Right lobe of liver (tissue), 6 donors: ENCODE measurements around the gene BTN3A1. TPM values are rescaled to one million over a fixed set of nuclear protein-coding genes. Genes with fewer than 3 reads are reported as not detected.

ENCODE experiments used
- ATAC-seq, 4 donors: fragments of 200-7000 bp; cut with Tn5 transposase; one replicate each; pipeline ENCODE4 v1.9.1; 2020; ENCODE audit warnings: mild to moderate bottlenecking in 4 of 4, moderate library complexity in 4 of 4
- DNase-seq, 3 donors: peaks; one replicate each; pipeline ENCODE4 v3.0.0-alpha.2; 2020
- H3K27ac ChIP-seq, 3 donors: fragments of 200-600 bp; one replicate each; pipeline ENCODE4 v1.8.0; 2022
- H3K27me3 ChIP-seq, 2 donors: fragments of 200-600 bp; one replicate each; pipeline ENCODE4 v1.8.0; 2022
- H3K36me3 ChIP-seq, 4 donors: fragments of 200-600 bp; sonication (generic) in 1 of 4; one replicate each; pipeline versions ENCODE4 v1.5.1 to v1.8.0; 2017 to 2022; ENCODE audit warnings: control low read depth in 1 of 4
- H3K4me1 ChIP-seq, 4 donors: fragments of 200-600 bp; sonication (generic) in 1 of 4; one replicate each; pipeline versions ENCODE4 v1.5.1 to v1.8.0; 2017 to 2022; ENCODE audit warnings: control low read depth in 1 of 4
- H3K4me3 ChIP-seq, 3 donors: fragments of 200-600 bp; one replicate each; pipeline ENCODE4 v1.8.0; 2022
- H3K9me3 ChIP-seq, 4 donors: fragments of 200-600 bp; sonication (generic) in 1 of 4; one replicate each; pipeline versions ENCODE4 v1.5.1 to v1.8.0; 2017 to 2022; ENCODE audit warnings: control low read depth in 1 of 4
- POLR2A ChIP-seq: fragments of 450-650 bp; IDR thresholded peaks from one replicate; pipeline ENCODE4 v1.6.1; 2017; ENCODE audit warnings: antibody characterized with exemption, mild to moderate bottlenecking
- WGBS: methylation state at CpG from one replicate; pipeline ENCODE4 v1.1.6; 2018; ENCODE audit warnings: low coverage, low lambda C conversion rate; ENCODE audit not compliant: insufficient coverage; ENCODE audit errors: missing lambda C conversion rate; 5-methylcytosine and 5-hydroxymethylcytosine counted together
- intact Hi-C, 2 donors: fragments of 100-400 bp; cut with DNase I; formaldehyde crosslinking; loops; one replicate each; pipeline versions ENCODE4 v1.11.2 to v1.14.1; 2022
- total RNA-seq, 6 experiments: library from RNA; depleted of rRNA in 2 of 6; stranded (reverse); fragments of >200 nt in 2 of 6; fragmentation: NEBNext Ultra II Directional in 3 of 6; extraction: Animal tissue kit (Norgen Biotek cat#: 25700) in 3 of 6; gene quantifications; one replicate each; pipeline versions ENCODE4 v1.1.0 to v1.2.4, GENCODE V29; 2016 to 2023
- TF ChIP-seq, protein P1 (sequence below), 4 donors: fragments of 200-600 bp in 3 of 4; fragments of 450-650 bp in 1 of 4; IDR thresholded peaks; one replicate each; pipeline versions ENCODE4 v1.5.1 to v1.8.0; 2016 to 2022; ENCODE audit warnings: antibody characterized with exemption in 4 of 4, mild to moderate bottlenecking in 2 of 4
- donor health status: DM: no; HTN: yes; CAD: no.
- donor health status: DM: no; HTN: no; CAD: no.
- donor health status: DM: no; HTN: no; CAD: no.
- donor health status: DM: no; HTN: yes; CAD: no.
- donor health status: DM: no; HTN: yes; CAD: no.

BTN3A1 gene
- total RNA-seq, 6 experiments from 2014 or later, result 9.0 to 15.9 (median 10.6) TPM

- H3K36me3 ChIP-seq, result peaks cover 2 to 37% (median 4%) of the 10 kb centered on the region in 4 donors
- H3K27me3 ChIP-seq, result no peaks in the 10 kb centered on the region
- 97% methylated on average over 3 of the region's 3 CpGs for WGBS
- intact Hi-C loops, result no loop called here
- H3K9me3 ChIP-seq, result no peaks in the 10 kb centered on the region
- ATAC-seq (no peak), DNase-seq (no peak)
- H3K27ac ChIP-seq, result no peak overlapping the region
- no peak overlapping the region for H3K4me3 ChIP-seq
- no peak for TF ChIP-seq POLR2A
- TF ChIP-seq, protein P1, sequence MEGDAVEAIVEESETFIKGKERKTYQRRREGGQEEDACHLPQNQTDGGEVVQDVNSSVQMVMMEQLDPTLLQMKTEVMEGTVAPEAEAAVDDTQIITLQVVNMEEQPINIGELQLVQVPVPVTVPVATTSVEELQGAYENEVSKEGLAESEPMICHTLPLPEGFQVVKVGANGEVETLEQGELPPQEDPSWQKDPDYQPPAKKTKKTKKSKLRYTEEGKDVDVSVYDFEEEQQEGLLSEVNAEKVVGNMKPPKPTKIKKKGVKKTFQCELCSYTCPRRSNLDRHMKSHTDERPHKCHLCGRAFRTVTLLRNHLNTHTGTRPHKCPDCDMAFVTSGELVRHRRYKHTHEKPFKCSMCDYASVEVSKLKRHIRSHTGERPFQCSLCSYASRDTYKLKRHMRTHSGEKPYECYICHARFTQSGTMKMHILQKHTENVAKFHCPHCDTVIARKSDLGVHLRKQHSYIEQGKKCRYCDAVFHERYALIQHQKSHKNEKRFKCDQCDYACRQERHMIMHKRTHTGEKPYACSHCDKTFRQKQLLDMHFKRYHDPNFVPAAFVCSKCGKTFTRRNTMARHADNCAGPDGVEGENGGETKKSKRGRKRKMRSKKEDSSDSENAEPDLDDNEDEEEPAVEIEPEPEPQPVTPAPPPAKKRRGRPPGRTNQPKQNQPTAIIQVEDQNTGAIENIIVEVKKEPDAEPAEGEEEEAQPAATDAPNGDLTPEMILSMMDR (IDR thresholded peaks at IDR 0.05), result no peak
- H3K4me1 ChIP-seq, result no peaks in the 10 kb centered on the region
These were observed 9.7 kb downstream of the BTN3A1 start for GRCh38 chr6:26411751-26412150.

GRCh38 chr6:26412228-26412627, 10.2 kb downstream of the BTN3A1 start:
- no peaks in the 10 kb centered on the region for H3K9me3 ChIP-seq
- no peaks in the 10 kb centered on the region for H3K4me1 ChIP-seq
- TF ChIP-seq, protein P1 (IDR thresholded peaks at IDR 0.05), result no peak
- no peak for TF ChIP-seq POLR2A
- H3K27ac ChIP-seq, result no peak overlapping the region
- intact Hi-C loops, result no loop called here
- 63% methylated on average over 3 of the region's 3 CpGs for WGBS
- H3K27me3 ChIP-seq, result no peaks in the 10 kb centered on the region
- no peak for ATAC-seq
- H3K36me3 ChIP-seq, result peaks cover 2 to 34% (median 4%) of the 10 kb centered on the region in 4 donors
- DNase-seq, result no peak
- H3K4me3 ChIP-seq, result no peak overlapping the region

- intact Hi-C loops, result no loop called here
- ATAC-seq (no peak), DNase-seq (no peak)
- 77% methylated on average over 2 of the region's 4 CpGs for WGBS
- TF ChIP-seq, protein P1 (IDR thresholded peaks at IDR 0.05), result no peak
- no peak for TF ChIP-seq POLR2A
- Histone ChIP-seq H3K36me3 (peaks cover 2 to 27% (median 4%) of the 10 kb centered on the region in 4 donors), H3K9me3 (no peaks in the 10 kb centered on the region), H3K27me3 (no peaks in the 10 kb centered on the region), H3K4me1 (no peaks in the 10 kb centered on the region), H3K4me3 (no peak overlapping the region), H3K27ac (no peak overlapping the region)
These were observed 10.9 kb downstream of the BTN3A1 start for GRCh38 chr6:26412954-26413353.

DNA sequence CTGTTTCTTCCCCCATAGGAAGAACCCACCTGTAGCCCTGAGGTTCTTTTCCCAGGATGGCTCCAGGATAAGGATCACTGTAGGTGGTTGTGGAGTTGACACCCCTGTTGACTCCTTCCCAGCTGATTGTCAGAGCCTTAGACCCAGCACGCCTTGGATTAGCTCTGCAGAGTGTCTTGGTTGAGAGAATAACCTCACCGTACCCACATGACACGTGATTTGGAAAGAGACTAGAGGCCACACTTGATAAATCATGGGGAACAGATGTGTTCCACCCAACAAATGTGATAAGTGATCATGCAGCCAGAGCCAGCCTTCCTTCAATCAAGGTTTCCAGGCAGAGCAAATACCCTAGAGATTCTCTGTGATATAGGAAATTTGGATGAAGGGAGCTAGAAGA, 12.2 kb downstream of the BTN3A1 start:
- intact Hi-C loops, result no loop called here
- DNase-seq (no peak), ATAC-seq (no peak)
- Histone ChIP-seq H3K36me3 (peaks cover 0 to 20% (median 2%) of the 10 kb centered on the region in 4 donors), H3K4me3 (no peak overlapping the region), H3K27ac (no peak overlapping the region), H3K4me1 (peaks cover 0 to 4% (median 0%) of the 10 kb centered on the region in 4 donors), H3K27me3 (no peaks in the 10 kb centered on the region), H3K9me3 (no peaks in the 10 kb centered on the region)
- WGBS, result 83% methylated on average over 3 of the region's 3 CpGs
- TF ChIP-seq, protein P1 (IDR thresholded peaks at IDR 0.05), result no peak
- no peak for TF ChIP-seq POLR2A
